WTC11 (cell line): ENCODE data around the gene GH1. TPM values are rescaled to one million over a fixed set of nuclear protein-coding genes. Genes with fewer than 3 reads are reported as not detected.

ENCODE experiments used
- ATAC-seq: fragments of 200-7000 bp; cut with Tn5 transposase; 2 replicates; pipeline ENCODE4 v1.10.0; 2021; ENCODE audit warnings: mild to moderate bottlenecking, moderate library complexity
- CTCF ChIA-PET: fragments of 300-600 bp; sonication (Branson Sonifier 250); formaldehyde crosslinking; loops from one replicate; lab custom pipeline; 2021; ENCODE audit warnings: antibody characterized with exemption; lab: Charles Lee
- POLR2A ChIA-PET: fragments of 350-600 bp; sonication (Branson Sonifier 250); formaldehyde crosslinking; loops from one replicate; lab custom pipeline; 2021; ENCODE audit warnings: antibody characterized with exemption; lab: Charles Lee
- DNase-seq: peaks from one replicate; pipeline ENCODE4 v3.0.0; 2021; ENCODE audit warnings: low spot score
- H3K27ac Mint-ChIP-seq: 2 replicates; pipeline ENCODE4 v1.8.0; 2021; ENCODE audit warnings: mixed read lengths
- H3K27me3 Mint-ChIP-seq: 2 replicates; pipeline ENCODE4 v1.8.0; 2021; ENCODE audit warnings: low read depth, mild to moderate bottlenecking, moderate library complexity, mixed read lengths
- H3K36me3 Mint-ChIP-seq: 2 replicates; pipeline ENCODE4 v1.8.0; 2021; ENCODE audit warnings: mixed read lengths
- H3K4me1 Mint-ChIP-seq: 2 replicates; pipeline ENCODE4 v1.8.0; 2022; ENCODE audit warnings: mixed read lengths
- H3K4me3 Mint-ChIP-seq: 2 replicates; pipeline ENCODE4 v1.8.0; 2021; ENCODE audit warnings: mild to moderate bottlenecking, moderate library complexity, mixed read lengths
- H3K9me3 Mint-ChIP-seq: 2 replicates; pipeline ENCODE4 v1.8.0; 2021; ENCODE audit warnings: mixed read lengths
- ATF3 ChIP-seq: sonication (generic); formaldehyde crosslinking; conservative IDR thresholded peaks from 2 replicates; pipeline ENCODE4 v1.8.1; 2022; ENCODE audit warnings: mild to moderate bottlenecking, missing genetic modification reagents
- E2F1 ChIP-seq: sonication (generic); formaldehyde crosslinking; IDR thresholded peaks from 2 replicates; pipeline ENCODE4 v1.8.0; 2022; ENCODE audit warnings: mild to moderate bottlenecking, missing genetic modification reagents
- FOXP1 ChIP-seq: sonication (generic); formaldehyde crosslinking; IDR thresholded peaks from 2 replicates; pipeline ENCODE4 v1.8.0; 2022; ENCODE audit warnings: missing genetic modification reagents, mild to moderate bottlenecking, moderate library complexity, borderline replicate concordance
- HMGXB4 ChIP-seq: sonication (generic); formaldehyde crosslinking; IDR thresholded peaks from 2 replicates; pipeline ENCODE4 v1.8.1; 2023; ENCODE audit warnings: mild to moderate bottlenecking, moderate library complexity, missing genetic modification reagents
- MAX ChIP-seq: sonication (generic); formaldehyde crosslinking; IDR thresholded peaks from 2 replicates; pipeline ENCODE4 v1.8.0; 2022; ENCODE audit warnings: mild to moderate bottlenecking, missing genetic modification reagents
- NR2C2 ChIP-seq: sonication (generic); formaldehyde crosslinking; IDR thresholded peaks from 2 replicates; pipeline ENCODE4 v1.8.0; 2022; ENCODE audit warnings: mild to moderate bottlenecking, missing genetic modification reagents
- OVOL2 ChIP-seq: fragments of 250-450 bp; sonication (Bioruptor Pico); IDR thresholded peaks from 2 replicates; pipeline ENCODE4 v1.9.0; 2021; ENCODE audit warnings: mild to moderate bottlenecking, borderline replicate concordance
- PRDM15 ChIP-seq: sonication (generic); formaldehyde crosslinking; IDR thresholded peaks from 2 replicates; pipeline ENCODE4 v1.8.0; 2022; ENCODE audit warnings: missing genetic modification reagents
- SP1 ChIP-seq: sonication (generic); formaldehyde crosslinking; conservative IDR thresholded peaks from 2 replicates; pipeline ENCODE4 v1.8.1; 2022; ENCODE audit warnings: missing genetic modification reagents
- USF1 ChIP-seq: sonication (generic); formaldehyde crosslinking; IDR thresholded peaks from 2 replicates; pipeline ENCODE4 v1.8.0; 2022; ENCODE audit warnings: mild to moderate bottlenecking, missing genetic modification reagents
- USF2 ChIP-seq: sonication (generic); formaldehyde crosslinking; IDR thresholded peaks from 2 replicates; pipeline ENCODE4 v1.8.1; 2023; ENCODE audit warnings: mild to moderate bottlenecking, missing genetic modification reagents, moderate library complexity
- ZNF219 ChIP-seq: sonication (generic); formaldehyde crosslinking; IDR thresholded peaks from 2 replicates; pipeline ENCODE4 v1.8.0; 2023; ENCODE audit warnings: missing genetic modification reagents, mild to moderate bottlenecking, borderline replicate concordance
- total RNA-seq: library from RNA; stranded (reverse); gene quantifications from 3 replicates; pipeline ENCODE4 v1.2.3, GENCODE V29; 2021

Gene GH1
- total RNA-seq, 1 experiment from 2014 or later = not detected

- TF ChIP-seq HMGXB4 = no peak
- no peak for TF ChIP-seq PRDM15 (CRISPR knock-in tag)
- no peak for TF ChIP-seq ZNF219 (CRISPR knock-in tag)
Observed at GRCh38 chr17:63962298-63962744, 43.7 kb upstream of the GH1 start (continued).

- CTCF ChIA-PET = interaction anchor here (0.6 to 4.0 kb wide), 37 partner anchors 9 to 457 kb away, joined by 3 to 46 read pairs (median 5); partner anchors contain the start of genes CSHL1, DCAF7, ERN1 and GH1
- no peaks in the 10 kb centered on the region; the same call in 1 of the 2 replicates for H3K27me3 Mint-ChIP-seq
- peak; percentile 100 for DNase-seq
- TF ChIP-seq USF1 (CRISPR knock-in tag) = 0 out of 2 replicates have a peak, but pooled peaks have one; percentile 40
- peak; percentile 62 for TF ChIP-seq USF2 (CRISPR knock-in tag)
- peak; percentile 63; the same call in 1 of the 2 replicates for TF ChIP-seq ATF3 (CRISPR knock-in tag)
- no peak for TF ChIP-seq E2F1 (CRISPR knock-in tag)
- TF ChIP-seq FOXP1 (CRISPR knock-in tag) = no peak
- TF ChIP-seq OVOL2 (CRISPR knock-in tag) = no peak
- 0 out of 2 replicates have a peak, but pooled peaks have one; percentile 21 for TF ChIP-seq MAX (CRISPR knock-in tag)
- no peak for TF ChIP-seq NR2C2 (CRISPR knock-in tag)
- TF ChIP-seq SP1 = peak; percentile 66
- TF ChIP-seq, all 79 proteins: peak for 5
- H3K36me3 Mint-ChIP-seq = no peaks in the 10 kb centered on the region; the same call in 1 of the 2 replicates
- POLR2A ChIA-PET = interaction anchor here (0.6 to 1.6 kb wide), 13 partner anchors 10 to 185 kb away, joined by 3 to 9 read pairs (median 4); no protein-coding TSS in a partner anchor
- H3K27ac Mint-ChIP-seq = 0 out of 2 replicates have a peak overlapping the region, but pooled peaks have one; percentile 70
- ATAC-seq = peak; percentile 90
- peak overlapping the region; percentile 76 for H3K4me3 Mint-ChIP-seq
- H3K9me3 Mint-ChIP-seq = no peaks in the 10 kb centered on the region
- H3K4me1 Mint-ChIP-seq = peaks cover 20% of the 10 kb centered on the region
Observed at GRCh38 chr17:63961355-63962212, 42.9 kb upstream of the GH1 start.
